Astrocyte (in vitro differentiated cells and primary cell): Measurements from ENCODE around the gene PPP1CC. TPM values are rescaled to one million over a fixed set of nuclear protein-coding genes. Genes with fewer than 3 reads are reported as not detected.

Source experiments
- DNase-seq: peaks from one replicate; pipeline ENCODE4 v3.0.0-alpha.2; 2010; ENCODE audit warnings: low read depth
- FAIRE-seq: peaks from 2 replicates; lab custom pipeline; 2011; peaks lifted over from hg19 to GRCh38; lab: Jason Lieb, UNC
- H2AFZ ChIP-seq: 2 replicates; pipeline ENCODE4 v1.6.0; 2012; ENCODE audit warnings: low read depth, low read length, inconsistent platforms
- H3K27ac ChIP-seq: 2 replicates; pipeline ENCODE4 v1.5.1; 2011; ENCODE audit warnings: low read depth, low read length, inconsistent platforms
- H3K27me3 ChIP-seq: 2 replicates; pipeline ENCODE4 v1.6.0; 2011; ENCODE audit warnings: low read length, inconsistent platforms; ENCODE audit not compliant: insufficient read depth
- H3K36me3 ChIP-seq: 2 replicates; pipeline ENCODE4 v1.5.1; 2011; ENCODE audit warnings: low read length, inconsistent platforms; ENCODE audit not compliant: insufficient read depth
- H3K4me1 ChIP-seq: 2 replicates; pipeline ENCODE4 v1.5.1; 2011; ENCODE audit warnings: low read length, inconsistent platforms; ENCODE audit not compliant: insufficient read depth
- H3K4me2 ChIP-seq: 2 replicates; pipeline ENCODE4 v1.6.0; 2012; ENCODE audit warnings: low read length, inconsistent platforms
- H3K4me3 ChIP-seq: 2 replicates; pipeline ENCODE4 v1.5.1; 2011; ENCODE audit warnings: low read depth, mild to moderate bottlenecking, low read length, inconsistent platforms; ENCODE audit not compliant: insufficient read depth
- H3K79me2 ChIP-seq: 2 replicates; pipeline ENCODE4 v1.6.0; 2012; ENCODE audit warnings: mild to moderate bottlenecking, low read length, inconsistent platforms; ENCODE audit not compliant: insufficient read depth
- H3K9ac ChIP-seq: 2 replicates; pipeline ENCODE4 v1.6.0; 2012; ENCODE audit warnings: mild to moderate bottlenecking, low read length, inconsistent platforms
- H3K9me3 ChIP-seq: 2 replicates; pipeline ENCODE4 v1.5.1; 2012; ENCODE audit warnings: low read depth, mild to moderate bottlenecking, low read length, inconsistent platforms; ENCODE audit not compliant: insufficient read depth
- H4K20me1 ChIP-seq: 2 replicates; pipeline ENCODE4 v1.6.0; 2012; ENCODE audit warnings: low read length, inconsistent platforms; ENCODE audit not compliant: insufficient read depth
- H3K27ac Mint-ChIP-seq: one replicate; pipeline ENCODE4 v1.8.0; 2021; ENCODE audit warnings: mild to moderate bottlenecking, mixed read lengths; ENCODE audit not compliant: unreplicated experiment
- H3K27me3 Mint-ChIP-seq: one replicate; pipeline ENCODE4 v1.8.0; 2021; ENCODE audit warnings: low read depth, mixed read lengths; ENCODE audit not compliant: unreplicated experiment
- H3K36me3 Mint-ChIP-seq: one replicate; pipeline ENCODE4 v1.8.0; 2021; ENCODE audit warnings: low read depth, mixed read lengths; ENCODE audit not compliant: unreplicated experiment
- H3K4me1 Mint-ChIP-seq: one replicate; pipeline ENCODE4 v1.8.0; 2021; ENCODE audit warnings: low read depth, mixed read lengths; ENCODE audit not compliant: unreplicated experiment
- H3K4me3 Mint-ChIP-seq: one replicate; pipeline ENCODE4 v1.8.0; 2021; ENCODE audit warnings: mild to moderate bottlenecking, moderate library complexity, mixed read lengths; ENCODE audit not compliant: unreplicated experiment
- H3K9me3 Mint-ChIP-seq: one replicate; pipeline ENCODE4 v1.8.0; 2021; ENCODE audit warnings: mild to moderate bottlenecking, mixed read lengths; ENCODE audit not compliant: unreplicated experiment
- EZH2 ChIP-seq: IDR thresholded peaks from 2 replicates; pipeline ENCODE4 v1.6.1; 2012; ENCODE audit warnings: mild to moderate bottlenecking, low read length, inconsistent platforms; ENCODE audit not compliant: insufficient read depth
- total RNA-seq: library from RNA; stranded (reverse); gene quantifications from 2 replicates; pipeline ENCODE4 v1.2.1, GENCODE V29; 2021
- TF ChIP-seq, protein P1 (sequence below): IDR thresholded peaks from 2 replicates; pipeline ENCODE4 v1.5.1; 2011; ENCODE audit warnings: low read depth, mild to moderate bottlenecking, inconsistent platforms, low read length, moderate library complexity; ENCODE audit not compliant: insufficient read depth

PPP1CC gene
- total RNA-seq, 1 donor from 2014 or later = 107 TPM

DNA sequence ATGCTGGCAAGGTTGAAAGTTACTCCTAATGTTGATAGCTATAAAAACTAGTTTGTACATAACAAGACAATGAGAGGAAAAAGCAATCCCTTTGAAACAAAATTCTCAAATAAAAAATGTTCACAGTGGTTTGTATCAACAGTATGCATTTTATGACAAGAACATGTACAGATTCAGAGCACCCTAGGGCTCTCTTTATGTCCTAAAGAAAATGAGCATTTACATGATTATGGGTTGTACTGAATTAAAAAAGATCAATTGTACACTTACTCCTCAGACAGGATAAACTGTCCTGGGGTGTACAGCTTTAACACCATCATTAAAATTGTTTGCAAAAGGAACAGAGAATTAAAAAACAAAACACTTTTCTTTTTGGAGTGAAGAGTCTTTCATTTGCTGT lies 22.2 kb downstream of the PPP1CC start:
- Histone ChIP-seq H3K36me3 (peaks cover 60% of the 10 kb centered on the region), H3K4me2 (no peak overlapping the region), H3K27ac (no peak overlapping the region), H2AFZ (no peak overlapping the region), H3K4me3 (no peak overlapping the region), H3K4me1 (no peaks in the 10 kb centered on the region), H3K9me3 (no peaks in the 10 kb centered on the region), H3K27me3 (no peaks in the 10 kb centered on the region), H3K9ac (no peak overlapping the region), H4K20me1 (peaks cover 50% of the 10 kb centered on the region), H3K79me2 (peaks cover 11% of the 10 kb centered on the region)
- Mint-ChIP-seq H3K9me3 (no peaks in the 10 kb centered on the region), H3K27me3 (no peaks in the 10 kb centered on the region), H3K4me1 (no peaks in the 10 kb centered on the region), H3K36me3 (peaks cover 11% of the 10 kb centered on the region), H3K27ac (no peak overlapping the region), H3K4me3 (no peak overlapping the region)
- FAIRE-seq (peak; percentile 29), DNase-seq (no peak)
- no peak for TF ChIP-seq EZH2
- TF ChIP-seq, protein P1, sequence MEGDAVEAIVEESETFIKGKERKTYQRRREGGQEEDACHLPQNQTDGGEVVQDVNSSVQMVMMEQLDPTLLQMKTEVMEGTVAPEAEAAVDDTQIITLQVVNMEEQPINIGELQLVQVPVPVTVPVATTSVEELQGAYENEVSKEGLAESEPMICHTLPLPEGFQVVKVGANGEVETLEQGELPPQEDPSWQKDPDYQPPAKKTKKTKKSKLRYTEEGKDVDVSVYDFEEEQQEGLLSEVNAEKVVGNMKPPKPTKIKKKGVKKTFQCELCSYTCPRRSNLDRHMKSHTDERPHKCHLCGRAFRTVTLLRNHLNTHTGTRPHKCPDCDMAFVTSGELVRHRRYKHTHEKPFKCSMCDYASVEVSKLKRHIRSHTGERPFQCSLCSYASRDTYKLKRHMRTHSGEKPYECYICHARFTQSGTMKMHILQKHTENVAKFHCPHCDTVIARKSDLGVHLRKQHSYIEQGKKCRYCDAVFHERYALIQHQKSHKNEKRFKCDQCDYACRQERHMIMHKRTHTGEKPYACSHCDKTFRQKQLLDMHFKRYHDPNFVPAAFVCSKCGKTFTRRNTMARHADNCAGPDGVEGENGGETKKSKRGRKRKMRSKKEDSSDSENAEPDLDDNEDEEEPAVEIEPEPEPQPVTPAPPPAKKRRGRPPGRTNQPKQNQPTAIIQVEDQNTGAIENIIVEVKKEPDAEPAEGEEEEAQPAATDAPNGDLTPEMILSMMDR = no peak

DNA sequence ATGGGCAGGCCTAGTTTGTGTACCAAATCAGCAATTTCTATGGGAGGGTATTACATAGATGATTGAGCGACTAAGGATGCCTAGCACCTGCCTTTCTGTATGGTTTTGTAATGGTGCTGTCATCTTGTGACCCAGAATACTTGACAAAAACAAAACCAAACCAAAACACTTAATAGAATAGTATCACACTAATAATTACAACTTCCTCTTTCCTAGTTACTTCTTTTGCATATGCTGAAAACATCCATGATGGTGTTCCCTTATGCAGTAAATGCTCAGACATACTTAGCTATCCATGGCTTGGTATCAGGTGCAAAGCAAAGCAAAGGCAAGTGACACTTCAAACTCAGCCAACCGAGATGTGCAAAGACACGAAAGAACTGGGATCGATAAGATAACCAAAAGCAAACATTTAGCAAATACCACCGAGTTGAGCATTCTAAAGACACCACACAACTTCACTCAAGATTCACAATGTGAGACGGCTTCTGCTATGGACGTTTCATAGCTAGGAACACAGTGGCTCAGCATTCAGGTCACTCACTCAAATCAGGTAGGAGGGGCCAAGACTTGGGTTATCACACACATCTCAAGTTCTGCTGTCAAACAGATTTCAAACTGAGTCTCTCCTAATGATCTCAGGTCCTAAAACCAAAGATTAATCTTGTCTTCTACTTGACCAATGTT lies 24.3 kb downstream of the PPP1CC start:
- Histone ChIP-seq H4K20me1 (peaks cover 34% of the 10 kb centered on the region), H3K27ac (no peak overlapping the region), H3K4me3 (no peak overlapping the region), H3K9me3 (no peaks in the 10 kb centered on the region), H3K79me2 (no peaks in the 10 kb centered on the region), H3K9ac (no peak overlapping the region), H3K4me1 (no peaks in the 10 kb centered on the region), H3K36me3 (peaks cover 44% of the 10 kb centered on the region), H2AFZ (no peak overlapping the region), H3K4me2 (no peak overlapping the region), H3K27me3 (no peaks in the 10 kb centered on the region)
- H3K9me3 Mint-ChIP-seq = no peaks in the 10 kb centered on the region
- no peak for FAIRE-seq
- no peak for TF ChIP-seq EZH2
- TF ChIP-seq, protein P1 = no peak
- no peak for DNase-seq
- H3K27ac Mint-ChIP-seq = no peak overlapping the region
- no peak overlapping the region for H3K4me3 Mint-ChIP-seq
- H3K36me3 Mint-ChIP-seq = peaks cover 5% of the 10 kb centered on the region
- no peaks in the 10 kb centered on the region for H3K4me1 Mint-ChIP-seq
- no peaks in the 10 kb centered on the region for H3K27me3 Mint-ChIP-seq

DNA sequence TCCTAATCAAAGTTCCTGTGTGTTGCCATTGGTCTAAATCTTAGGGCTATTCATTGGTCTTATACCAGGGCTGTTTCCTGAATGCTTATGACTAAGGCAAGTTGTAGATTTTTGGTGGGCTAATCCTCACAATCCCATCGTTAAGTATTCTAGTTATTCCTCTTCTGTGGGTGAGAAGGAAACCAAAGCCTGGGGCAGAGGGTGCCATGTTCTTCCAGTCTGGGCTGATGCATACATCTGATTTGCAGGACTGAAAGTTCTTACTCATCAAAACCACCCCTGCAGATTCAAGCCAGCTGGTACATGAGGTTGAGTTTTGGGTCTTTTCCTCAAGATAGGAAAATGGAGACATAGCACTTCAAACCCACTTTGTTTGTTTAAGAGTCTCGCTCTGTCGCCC lies 25.7 kb downstream of the PPP1CC start:
- Histone ChIP-seq H2AFZ (no peak overlapping the region), H3K9ac (no peak overlapping the region), H3K4me2 (no peak overlapping the region), H3K27me3 (no peaks in the 10 kb centered on the region), H3K27ac (no peak overlapping the region), H3K9me3 (no peaks in the 10 kb centered on the region), H4K20me1 (peaks cover 29% of the 10 kb centered on the region), H3K36me3 (peaks cover 35% of the 10 kb centered on the region), H3K4me1 (no peaks in the 10 kb centered on the region), H3K79me2 (no peaks in the 10 kb centered on the region), H3K4me3 (no peak overlapping the region)
- Mint-ChIP-seq H3K4me3 (no peak overlapping the region), H3K27ac (no peak overlapping the region), H3K36me3 (peaks cover 2% of the 10 kb centered on the region), H3K27me3 (no peaks in the 10 kb centered on the region), H3K9me3 (no peaks in the 10 kb centered on the region), H3K4me1 (no peaks in the 10 kb centered on the region)
- no peak for FAIRE-seq
- TF ChIP-seq, protein P1 = no peak
- no peak for TF ChIP-seq EZH2
- no peak for DNase-seq
